ENCODE data around the gene SNX25. TPM values are rescaled to one million over a fixed set of nuclear protein-coding genes. Genes with fewer than 3 reads are reported as not detected.

Gene SNX25
- total and polyA plus RNA-seq, 12 donors: 4.4 to 12.6 (median 9.2) TPM

DNA sequence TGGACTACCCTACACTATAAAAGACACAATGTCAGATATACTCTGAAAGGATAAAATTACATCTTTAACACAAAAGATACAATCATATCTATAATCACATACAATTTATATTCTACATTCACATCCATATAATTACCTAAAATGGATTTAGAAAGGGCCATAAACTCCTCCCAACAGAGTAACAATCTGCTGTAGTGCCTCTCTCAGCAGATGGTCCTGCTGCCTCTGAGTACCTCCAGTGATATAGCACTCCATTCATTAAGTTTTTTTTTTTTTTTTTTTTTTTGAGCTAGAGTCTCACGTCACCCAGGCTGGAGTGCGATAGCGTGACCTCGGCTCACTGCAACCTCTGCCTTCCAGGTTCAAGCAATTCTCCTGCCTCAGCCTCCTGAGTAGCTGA, 194.6 kb downstream of the SNX25 start:
- ATAC-seq (no peak), DNase-seq (no peak)
- Histone ChIP-seq H3K4me1 (peaks cover 0 to 14% (median 10%) of the 10 kb centered on the region in 9 donors), H3K9me3 (no peaks in the 10 kb centered on the region), H3K36me3 (peaks cover 0 to 100% (median 45%) of the 10 kb centered on the region in 9 donors), H3K27me3 (no peaks in the 10 kb centered on the region), H3K4me3 (no peak overlapping the region), H3K27ac (no peak overlapping the region)
- intact Hi-C loops (cut with DNase I): no loop called here
- WGBS, 2 donors: 90 to 95% methylated on average over 4 of the region's 4 CpGs
- TF ChIP-seq, protein P1, sequence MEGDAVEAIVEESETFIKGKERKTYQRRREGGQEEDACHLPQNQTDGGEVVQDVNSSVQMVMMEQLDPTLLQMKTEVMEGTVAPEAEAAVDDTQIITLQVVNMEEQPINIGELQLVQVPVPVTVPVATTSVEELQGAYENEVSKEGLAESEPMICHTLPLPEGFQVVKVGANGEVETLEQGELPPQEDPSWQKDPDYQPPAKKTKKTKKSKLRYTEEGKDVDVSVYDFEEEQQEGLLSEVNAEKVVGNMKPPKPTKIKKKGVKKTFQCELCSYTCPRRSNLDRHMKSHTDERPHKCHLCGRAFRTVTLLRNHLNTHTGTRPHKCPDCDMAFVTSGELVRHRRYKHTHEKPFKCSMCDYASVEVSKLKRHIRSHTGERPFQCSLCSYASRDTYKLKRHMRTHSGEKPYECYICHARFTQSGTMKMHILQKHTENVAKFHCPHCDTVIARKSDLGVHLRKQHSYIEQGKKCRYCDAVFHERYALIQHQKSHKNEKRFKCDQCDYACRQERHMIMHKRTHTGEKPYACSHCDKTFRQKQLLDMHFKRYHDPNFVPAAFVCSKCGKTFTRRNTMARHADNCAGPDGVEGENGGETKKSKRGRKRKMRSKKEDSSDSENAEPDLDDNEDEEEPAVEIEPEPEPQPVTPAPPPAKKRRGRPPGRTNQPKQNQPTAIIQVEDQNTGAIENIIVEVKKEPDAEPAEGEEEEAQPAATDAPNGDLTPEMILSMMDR (IDR thresholded peaks at IDR 0.05): no peak

DNA sequence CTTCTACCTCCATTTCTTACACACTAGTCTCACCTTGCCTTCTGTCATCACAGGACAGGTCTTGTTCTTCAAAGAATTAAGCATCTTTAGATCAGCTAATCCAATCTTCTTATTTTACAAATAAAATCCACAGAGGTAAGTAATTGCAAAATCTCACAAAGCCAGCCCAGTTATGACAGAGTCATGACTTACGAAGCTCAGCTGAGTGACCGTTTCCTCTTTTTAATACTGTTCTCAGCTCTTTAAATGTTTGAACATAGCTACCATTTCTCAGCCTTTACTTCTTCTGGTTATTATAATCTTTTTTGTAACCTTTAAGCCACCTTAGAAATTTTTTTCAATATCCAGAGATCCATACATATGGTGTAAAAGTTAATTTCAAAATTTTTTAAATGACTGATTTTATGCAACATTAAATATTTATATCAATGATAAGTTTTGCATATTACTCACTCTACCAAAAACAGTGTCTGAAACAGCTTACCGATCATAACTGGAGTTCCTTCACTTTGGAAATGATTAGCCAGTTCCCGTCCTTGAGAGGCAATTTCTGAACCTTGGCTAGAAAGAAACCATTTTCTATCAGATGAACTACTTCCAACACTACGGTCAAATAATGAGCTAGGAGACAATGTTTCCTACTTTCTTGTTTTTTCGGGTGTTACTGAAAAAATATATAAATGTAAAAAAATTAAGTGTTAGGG, 196.1 kb downstream of the SNX25 start:
- 92 to 97% methylated on average over 6 of the region's 6 CpGs for WGBS, 2 donors
- Histone ChIP-seq H3K4me3 (no peak overlapping the region), H3K36me3 (peaks cover 0 to 100% (median 43%) of the 10 kb centered on the region in 9 donors), H3K9me3 (peaks cover 0 to 9% (median 0%) of the 10 kb centered on the region in 11 donors), H3K27me3 (no peaks in the 10 kb centered on the region), H3K4me1 (peaks cover 0 to 3% (median 0%) of the 10 kb centered on the region in 9 donors), H3K27ac (peak overlapping the region in 1 of 10 donors; percentile 58)
- no peak for ATAC-seq
- no peak for DNase-seq
- TF ChIP-seq, protein P1 (IDR thresholded peaks at IDR 0.05): no peak
- intact Hi-C loops (cut with DNase I): no loop called here

DNA sequence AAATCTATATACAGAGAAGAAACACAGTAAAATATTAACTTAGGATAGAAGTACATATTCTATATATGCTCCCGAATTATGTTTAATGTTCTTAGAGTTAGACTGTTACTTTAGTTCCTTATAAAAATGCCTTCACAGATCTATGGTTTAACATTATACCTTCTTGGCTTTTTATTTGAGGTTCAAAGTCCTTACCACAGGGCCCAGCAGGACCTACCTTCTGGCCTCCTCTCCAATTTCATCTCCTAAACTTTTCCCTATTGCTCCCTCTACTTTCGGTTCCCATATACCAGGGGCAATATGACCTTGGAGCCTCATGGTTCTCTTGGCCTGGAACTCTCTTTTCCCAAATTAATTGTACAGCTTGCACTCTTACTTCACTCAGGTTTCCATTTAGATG, 199.0 kb downstream of the SNX25 start:
- WGBS, 2 donors: 96 to 98% methylated on average over 2 of the region's 2 CpGs
- ATAC-seq: no peak
- TF ChIP-seq, protein P1 (IDR thresholded peaks at IDR 0.05): no peak
- peaks cover 0 to 9% (median 0%) of the 10 kb centered on the region in 11 donors for H3K9me3 ChIP-seq
- peaks cover 0 to 100% (median 51%) of the 10 kb centered on the region in 9 donors for H3K36me3 ChIP-seq
- no peak overlapping the region for H3K27ac ChIP-seq
- H3K27me3 ChIP-seq: no peaks in the 10 kb centered on the region
- no peak for DNase-seq
- no peak overlapping the region for H3K4me3 ChIP-seq
- H3K4me1 ChIP-seq: peaks cover 0 to 12% (median 0%) of the 10 kb centered on the region in 9 donors
- intact Hi-C loops (cut with DNase I): no loop called here

DNA sequence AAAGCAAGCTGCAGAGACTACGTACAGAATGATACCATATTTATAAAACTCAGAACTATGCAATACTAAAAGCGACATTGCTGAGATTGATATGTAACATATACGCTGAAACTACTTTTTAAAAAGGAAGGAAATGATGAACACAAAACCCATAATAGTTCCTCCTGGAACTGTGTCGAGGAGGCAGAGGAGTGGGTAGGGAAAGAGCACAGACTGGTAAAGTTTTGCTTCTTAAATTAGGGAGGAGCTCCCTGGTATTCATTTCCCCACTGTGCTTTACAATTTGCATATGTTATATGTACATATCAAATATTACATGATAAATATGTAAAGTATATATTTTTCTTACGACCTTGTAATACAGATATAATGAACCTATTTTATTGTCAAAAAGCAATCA, 202.5 kb downstream of the SNX25 start:
- intact Hi-C loops (cut with DNase I): no loop called here
- Histone ChIP-seq H3K36me3 (peaks cover 0 to 100% (median 37%) of the 10 kb centered on the region in 9 donors), H3K27me3 (no peaks in the 10 kb centered on the region), H3K27ac (peak overlapping the region in 1 of 10 donors; percentile 45), H3K4me3 (no peak overlapping the region), H3K9me3 (peaks cover 0 to 9% (median 0%) of the 10 kb centered on the region in 11 donors), H3K4me1 (peaks cover 0 to 15% (median 0%) of the 10 kb centered on the region in 9 donors)
- DNase-seq (no peak), ATAC-seq (peak in 2 of 8 donors; percentile 38 to 56)
- TF ChIP-seq, protein P1 (IDR thresholded peaks at IDR 0.05): no peak
- 82 to 84% methylated on average over 5 of the region's 5 CpGs for WGBS, 2 donors

All from heart right ventricle (tissue), 16 donors.